ENCODE data around the gene IGLL1. TPM values are rescaled to one million over a fixed set of nuclear protein-coding genes. Genes with fewer than 3 reads are reported as not detected.

IGLL1 gene
- polyA plus RNA-seq, 1 donor from 2014 or later = not detected

DNA sequence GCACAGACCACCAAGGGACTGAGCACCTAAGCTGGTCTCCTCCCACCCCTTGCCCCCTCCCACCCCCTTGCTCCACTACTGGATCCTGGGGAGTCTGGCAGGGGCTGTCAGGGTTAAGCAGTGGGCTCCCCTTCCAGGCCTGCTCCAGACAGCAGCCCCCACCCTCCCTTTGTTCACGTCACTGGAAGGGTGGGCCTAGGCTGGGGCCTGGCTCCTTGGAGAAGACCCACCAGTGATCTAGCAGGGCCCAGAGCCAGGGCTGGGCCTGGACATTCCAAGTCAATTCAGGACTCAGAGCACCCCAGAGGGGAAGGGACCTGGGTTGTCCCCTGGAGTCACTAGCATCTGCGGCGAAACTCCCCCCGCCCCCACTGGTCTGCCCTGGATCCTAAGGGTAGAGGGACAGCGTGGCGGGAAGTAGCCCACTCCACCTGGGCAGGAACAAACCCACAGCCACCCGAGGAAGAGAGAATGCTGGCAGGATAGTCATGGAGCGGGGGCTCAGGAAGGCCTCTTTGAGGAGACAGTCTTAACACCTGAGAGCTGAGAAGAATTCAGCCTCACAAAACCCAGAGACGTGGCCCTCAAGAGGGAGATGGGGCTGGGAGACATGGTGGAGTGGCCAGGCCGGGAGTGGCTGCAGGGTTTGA, 45.8 kb downstream of the IGLL1 start:
- Histone ChIP-seq H3K9me3 (ENCODE audit: low read length) (no peaks in the 10 kb centered on the region), H3K27ac (ENCODE audit: low read length) (no peak overlapping the region), H3K79me2 (replicated peaks; ENCODE audit: insufficient read depth, low read length) (no peaks in the 10 kb centered on the region), H3F3A (ENCODE audit: insufficient read depth, low read length, poor library complexity, severe bottlenecking) (no peaks in the 10 kb centered on the region), H3K4me3 (ENCODE audit: low read length) (no peak overlapping the region), H3K27me3 (ENCODE audit: insufficient read depth, low read depth, low read length) (no peaks in the 10 kb centered on the region), H2AFZ (ENCODE audit: low read depth, low read length) (no peak overlapping the region), H3K9me2 (ENCODE audit: insufficient read depth, low read length) (no peaks in the 10 kb centered on the region), H3K9ac (ENCODE audit: low read length) (no peak overlapping the region), H3K36me3 (ENCODE audit: insufficient read depth, low read length) (no peaks in the 10 kb centered on the region), H4K20me1 (ENCODE audit: insufficient read depth) (no peaks in the 10 kb centered on the region), H3K4me2 (ENCODE audit: low read length) (no peak overlapping the region)
- TF ChIP-seq, protein P1, sequence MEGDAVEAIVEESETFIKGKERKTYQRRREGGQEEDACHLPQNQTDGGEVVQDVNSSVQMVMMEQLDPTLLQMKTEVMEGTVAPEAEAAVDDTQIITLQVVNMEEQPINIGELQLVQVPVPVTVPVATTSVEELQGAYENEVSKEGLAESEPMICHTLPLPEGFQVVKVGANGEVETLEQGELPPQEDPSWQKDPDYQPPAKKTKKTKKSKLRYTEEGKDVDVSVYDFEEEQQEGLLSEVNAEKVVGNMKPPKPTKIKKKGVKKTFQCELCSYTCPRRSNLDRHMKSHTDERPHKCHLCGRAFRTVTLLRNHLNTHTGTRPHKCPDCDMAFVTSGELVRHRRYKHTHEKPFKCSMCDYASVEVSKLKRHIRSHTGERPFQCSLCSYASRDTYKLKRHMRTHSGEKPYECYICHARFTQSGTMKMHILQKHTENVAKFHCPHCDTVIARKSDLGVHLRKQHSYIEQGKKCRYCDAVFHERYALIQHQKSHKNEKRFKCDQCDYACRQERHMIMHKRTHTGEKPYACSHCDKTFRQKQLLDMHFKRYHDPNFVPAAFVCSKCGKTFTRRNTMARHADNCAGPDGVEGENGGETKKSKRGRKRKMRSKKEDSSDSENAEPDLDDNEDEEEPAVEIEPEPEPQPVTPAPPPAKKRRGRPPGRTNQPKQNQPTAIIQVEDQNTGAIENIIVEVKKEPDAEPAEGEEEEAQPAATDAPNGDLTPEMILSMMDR (IDR thresholded peaks at IDR 0.05; ENCODE audit: poor library complexity, severe bottlenecking) = no peak
- TF ChIP-seq, protein P2, sequence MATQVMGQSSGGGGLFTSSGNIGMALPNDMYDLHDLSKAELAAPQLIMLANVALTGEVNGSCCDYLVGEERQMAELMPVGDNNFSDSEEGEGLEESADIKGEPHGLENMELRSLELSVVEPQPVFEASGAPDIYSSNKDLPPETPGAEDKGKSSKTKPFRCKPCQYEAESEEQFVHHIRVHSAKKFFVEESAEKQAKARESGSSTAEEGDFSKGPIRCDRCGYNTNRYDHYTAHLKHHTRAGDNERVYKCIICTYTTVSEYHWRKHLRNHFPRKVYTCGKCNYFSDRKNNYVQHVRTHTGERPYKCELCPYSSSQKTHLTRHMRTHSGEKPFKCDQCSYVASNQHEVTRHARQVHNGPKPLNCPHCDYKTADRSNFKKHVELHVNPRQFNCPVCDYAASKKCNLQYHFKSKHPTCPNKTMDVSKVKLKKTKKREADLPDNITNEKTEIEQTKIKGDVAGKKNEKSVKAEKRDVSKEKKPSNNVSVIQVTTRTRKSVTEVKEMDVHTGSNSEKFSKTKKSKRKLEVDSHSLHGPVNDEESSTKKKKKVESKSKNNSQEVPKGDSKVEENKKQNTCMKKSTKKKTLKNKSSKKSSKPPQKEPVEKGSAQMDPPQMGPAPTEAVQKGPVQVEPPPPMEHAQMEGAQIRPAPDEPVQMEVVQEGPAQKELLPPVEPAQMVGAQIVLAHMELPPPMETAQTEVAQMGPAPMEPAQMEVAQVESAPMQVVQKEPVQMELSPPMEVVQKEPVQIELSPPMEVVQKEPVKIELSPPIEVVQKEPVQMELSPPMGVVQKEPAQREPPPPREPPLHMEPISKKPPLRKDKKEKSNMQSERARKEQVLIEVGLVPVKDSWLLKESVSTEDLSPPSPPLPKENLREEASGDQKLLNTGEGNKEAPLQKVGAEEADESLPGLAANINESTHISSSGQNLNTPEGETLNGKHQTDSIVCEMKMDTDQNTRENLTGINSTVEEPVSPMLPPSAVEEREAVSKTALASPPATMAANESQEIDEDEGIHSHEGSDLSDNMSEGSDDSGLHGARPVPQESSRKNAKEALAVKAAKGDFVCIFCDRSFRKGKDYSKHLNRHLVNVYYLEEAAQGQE (IDR thresholded peaks at IDR 0.05; ENCODE audit: borderline replicate concordance) = no peak
- TF ChIP-seq RAD21 (conservative IDR thresholded peaks at IDR 0.05) (no peak), TAF1 (IDR thresholded peaks at IDR 0.05; ENCODE audit: low read depth) (no peak), EZH2 (IDR thresholded peaks at IDR 0.05; ENCODE audit: borderline replicate concordance, insufficient read depth, low read length, poor library complexity, severe bottlenecking) (no peak), MXI1 (conservative IDR thresholded peaks at IDR 0.05; ENCODE audit: poor library complexity, severe bottlenecking) (no peak), EP300 (conservative IDR thresholded peaks at IDR 0.05; ENCODE audit: poor library complexity, severe bottlenecking) (no peak), SMC3 (conservative IDR thresholded peaks at IDR 0.05; ENCODE audit: poor library complexity) (no peak), POLR2AphosphoS5 (IDR thresholded peaks at IDR 0.05) (no peak)

DNA sequence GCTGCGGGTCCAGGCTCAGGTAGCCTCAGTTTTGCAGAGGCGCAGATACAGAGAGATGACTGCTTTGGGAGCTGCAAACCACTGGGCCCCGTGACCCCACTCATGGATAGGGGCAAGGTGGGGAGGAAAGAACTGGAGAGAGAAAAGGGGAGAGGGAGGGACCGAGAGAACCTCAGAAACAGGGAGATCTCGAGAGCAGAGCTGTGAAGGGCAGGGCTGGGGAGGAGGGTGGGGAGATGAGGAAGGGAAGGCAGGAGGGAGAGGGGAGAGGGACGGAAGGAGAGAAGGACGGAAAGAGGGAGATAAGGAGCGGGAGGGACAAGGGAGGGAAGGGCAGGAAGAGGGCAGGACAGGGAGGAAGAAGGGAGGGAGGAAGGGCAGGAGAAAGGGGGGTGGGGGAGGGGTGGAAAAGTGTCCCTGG, 46.3 kb downstream of the IGLL1 start:
- H3K79me2 ChIP-seq (replicated peaks; ENCODE audit: insufficient read depth, low read length) = no peaks in the 10 kb centered on the region
- H3K27me3 ChIP-seq (ENCODE audit: insufficient read depth, low read depth, low read length) = no peaks in the 10 kb centered on the region
- no peaks in the 10 kb centered on the region for H3K9me3 ChIP-seq (ENCODE audit: low read length)
- no peaks in the 10 kb centered on the region for H3K9me2 ChIP-seq (ENCODE audit: insufficient read depth, low read length)
- H3K4me3 ChIP-seq (ENCODE audit: low read length) = no peak overlapping the region
- TF ChIP-seq TAF1 (IDR thresholded peaks at IDR 0.05; ENCODE audit: low read depth) = no peak
- no peaks in the 10 kb centered on the region for H3K36me3 ChIP-seq (ENCODE audit: insufficient read depth, low read length)
- H3K9ac ChIP-seq (ENCODE audit: low read length) = peak overlapping the region; percentile 47
- no peaks in the 10 kb centered on the region for H3F3A ChIP-seq (ENCODE audit: insufficient read depth, low read length, poor library complexity, severe bottlenecking)
- no peaks in the 10 kb centered on the region for H4K20me1 ChIP-seq (ENCODE audit: insufficient read depth)
- no peak overlapping the region for H3K4me2 ChIP-seq (ENCODE audit: low read length)
- H3K27ac ChIP-seq (ENCODE audit: low read length) = peak overlapping the region; percentile 45
- peak overlapping the region; percentile 10 for H2AFZ ChIP-seq (ENCODE audit: low read depth, low read length)
